ENCODE data around the gene GPD1. TPM values are rescaled to one million over a fixed set of nuclear protein-coding genes. Genes with fewer than 3 reads are reported as not detected.
"Not testable (repeated sequence)": the region's sequence is repeated elsewhere in the genome, so short reads cannot be mapped to it uniquely, and the experiment has no call there.

Gene GPD1
- total RNA-seq, 1 donor from 2014 or later: 12.2 TPM

GRCh38 chr12:50149311-50149710 is 45.5 kb downstream of the GPD1 start:
- Histone ChIP-seq H3K9me3 (no peaks in the 10 kb centered on the region), H3K36me3 (no peaks in the 10 kb centered on the region), H3K4me1 (peaks cover 3 to 7% of the 10 kb centered on the region in 2 donors), H3K27ac (no peak overlapping the region), H3K27me3 (no peaks in the 10 kb centered on the region), H3K4me3 (no peak overlapping the region)
- intact Hi-C loops (cut with DNase I): no loop called here
- TF ChIP-seq CTCF (IDR thresholded peaks at IDR 0.05): no peak
- no peak for DNase-seq (ENCODE audit: low spot score in 2 of 2)

- Histone ChIP-seq H3K4me3 (no peak overlapping the region), H3K27ac (no peak overlapping the region), H3K36me3 (no peaks in the 10 kb centered on the region), H3K27me3 (no peaks in the 10 kb centered on the region), H3K4me1 (peaks cover 0 to 1% of the 10 kb centered on the region in 2 donors), H3K9me3 (no peaks in the 10 kb centered on the region)
- intact Hi-C loops (cut with DNase I): no loop called here
- DNase-seq (ENCODE audit: low spot score in 2 of 2): no peak
- no peak for TF ChIP-seq CTCF (IDR thresholded peaks at IDR 0.05)
Measured at GRCh38 chr12:50151047-50151687, 47.4 kb downstream of the GPD1 start.

GRCh38 chr12:50154947-50155346 is 51.1 kb downstream of the GPD1 start:
- DNase-seq (ENCODE audit: low spot score in 2 of 2); H3K27ac ChIP-seq; H3K36me3 ChIP-seq; H3K27me3 ChIP-seq; H3K9me3 ChIP-seq; H3K4me1 ChIP-seq; H3K4me3 ChIP-seq; intact Hi-C loops (cut with DNase I): not testable (repeated sequence)

- intact Hi-C loops (cut with DNase I): no loop called here
Measured at GRCh38 chr12:50156641-50157040, 52.8 kb downstream of the GPD1 start.

GRCh38 chr12:50157259-50157658 is 53.5 kb downstream of the GPD1 start:
- Histone ChIP-seq H3K27ac (no peak overlapping the region), H3K36me3 (peaks cover 0 to 4% of the 10 kb centered on the region in 2 donors), H3K27me3 (no peaks in the 10 kb centered on the region), H3K4me3 (no peak overlapping the region), H3K9me3 (no peaks in the 10 kb centered on the region), H3K4me1 (no peaks in the 10 kb centered on the region)
- intact Hi-C loops (cut with DNase I): no loop called here
- no peak for TF ChIP-seq CTCF (IDR thresholded peaks at IDR 0.05)
- DNase-seq (ENCODE audit: low spot score in 2 of 2): no peak

More at GRCh38 chr12:50156641-50157040, 52.8 kb downstream of the GPD1 start:
- H3K9me3 ChIP-seq: no peaks in the 10 kb centered on the region
- H3K27me3 ChIP-seq: no peaks in the 10 kb centered on the region
- no peaks in the 10 kb centered on the region for H3K4me1 ChIP-seq
- TF ChIP-seq CTCF (IDR thresholded peaks at IDR 0.05): no peak
- peaks cover 0 to 4% of the 10 kb centered on the region in 2 donors for H3K36me3 ChIP-seq
- H3K4me3 ChIP-seq: no peak overlapping the region
- no peak for DNase-seq (ENCODE audit: low spot score in 2 of 2)
- no peak overlapping the region for H3K27ac ChIP-seq

- Histone ChIP-seq H3K4me3 (no peak overlapping the region), H3K4me1 (peaks cover 0 to 7% of the 10 kb centered on the region in 2 donors), H3K27ac (peak overlapping the region in 1 of 2 donors; percentile 33), H3K9me3 (no peaks in the 10 kb centered on the region), H3K27me3 (no peaks in the 10 kb centered on the region), H3K36me3 (peaks cover 0 to 4% of the 10 kb centered on the region in 2 donors)
- DNase-seq (ENCODE audit: low spot score in 2 of 2): no peak
- TF ChIP-seq CTCF (IDR thresholded peaks at IDR 0.05): no peak
- intact Hi-C loops (cut with DNase I): loop anchor here (10.0 kb wide), 1 partner anchor 196 kb away; the partner anchor contains the start of gene AQP5
Measured at GRCh38 chr12:50160643-50161042, 56.8 kb downstream of the GPD1 start.

Other genes with a start within 250 kb of the GPD1 start
- gene FAIM2, start 200.1 kb upstream of the GPD1 start, total RNA-seq: 0.75 TPM
- not detected for gene AQP2, start 153.3 kb upstream of the GPD1 start, total RNA-seq
- gene AQP5, start 142.1 kb upstream of the GPD1 start, total RNA-seq: not detected
- gene AQP6, start 131.1 kb upstream of the GPD1 start, total RNA-seq: not detected
- 5.1 TPM for gene RACGAP1, start 78.5 kb upstream of the GPD1 start, total RNA-seq
- not detected for gene ASIC1, start 46.4 kb upstream of the GPD1 start, total RNA-seq
- gene SMARCD1, start 18.7 kb upstream of the GPD1 start, total RNA-seq: 277 TPM
- gene COX14, start 8.2 kb downstream of the GPD1 start, total RNA-seq: 19.8 TPM
- gene CERS5, start 63.4 kb downstream of the GPD1 start, total RNA-seq: 29.7 TPM
- 79.4 TPM for gene LIMA1, start 179.5 kb downstream of the GPD1 start, total RNA-seq